Adrenal gland (tissue), 5 donors: ENCODE results near the gene WBP2NL.

Source experiments
- CTCF ChIP-seq, 6 experiments: fragments of 450-650 bp in 4 of 6; fragments of 200-600 bp in 2 of 6; sonication (generic) in 1 of 6; IDR thresholded peaks; 1 replicate in 5 of 6; 2 replicates in 1 of 6; pipeline versions ENCODE4 v1.5.1 to v1.8.0; 2016 to 2021; ENCODE audit warnings: antibody characterized with exemption in 6 of 6, mild to moderate bottlenecking in 2 of 6, moderate library complexity in 1 of 6
- POLR2A ChIP-seq, 2 donors: fragments of 450-650 bp; IDR thresholded peaks; one replicate each; pipeline ENCODE4 v1.6.1; 2017; ENCODE audit warnings: antibody characterized with exemption in 2 of 2, mild to moderate bottlenecking in 2 of 2, moderate library complexity in 1 of 2
- donor health status: DM: no; HTN: no; CAD: no.

GRCh38 chr22:42018224-42018623 lies 19.6 kb downstream of the WBP2NL start:
- TF ChIP-seq CTCF (IDR thresholded peaks at IDR 0.05) (no peak), POLR2A (IDR thresholded peaks at IDR 0.05) (no peak)
